NB4 (cell line): ENCODE results near the gene JOSD1.
A peak's percentile ranks its signal among the peaks of the same experiment; 100 is the strongest.
"Not testable (repeated sequence)": the region's sequence is repeated elsewhere in the genome, so short reads cannot be mapped to it uniquely, and the experiment has no call there.

ENCODE experiments used
- DNase-seq: peaks from one replicate; pipeline ENCODE4 v3.0.0; 2010; ENCODE audit warnings: low read depth
- H3K4me3 ChIP-seq: one replicate; pipeline ENCODE4 v1.5.1; 2011; ENCODE audit warnings: mild to moderate bottlenecking, low read depth, low read length, moderate library complexity
- CTCF ChIP-seq: IDR thresholded peaks from one replicate; pipeline ENCODE4 v1.5.1; 2012; ENCODE audit warnings: low read depth, low read length
- MAX ChIP-seq: IDR thresholded peaks from 2 replicates; pipeline ENCODE4 v1.6.1; 2011; ENCODE audit warnings: low read depth, low read length
- MYC ChIP-seq: IDR thresholded peaks from 2 replicates; pipeline ENCODE4 v1.6.1; 2011; ENCODE audit warnings: low read depth, low read length
- POLR2A ChIP-seq: IDR thresholded peaks from 2 replicates; pipeline ENCODE4 v1.6.1; 2011; ENCODE audit warnings: mild to moderate bottlenecking; ENCODE audit not compliant: insufficient read length; ENCODE audit errors: extremely low read depth

The JOSD1 gene

GRCh38 chr22:38653741-38654140 is 47.0 kb downstream of the JOSD1 start:
- H3K4me3 ChIP-seq, result no peak overlapping the region
- no peak for TF ChIP-seq POLR2A
- no peak for TF ChIP-seq CTCF
- TF ChIP-seq MYC, result no peak
- TF ChIP-seq MAX, result no peak

GRCh38 chr22:38652859-38653258 is 47.9 kb downstream of the JOSD1 start:
- TF ChIP-seq POLR2A (no peak), CTCF (no peak), MAX (no peak), MYC (no peak)
- H3K4me3 ChIP-seq, result no peak overlapping the region
- no peak for DNase-seq

More at GRCh38 chr22:38653741-38654140, 47.0 kb downstream of the JOSD1 start:
- DNase-seq, result no peak

- TF ChIP-seq POLR2A (no peak), MAX (no peak), CTCF (no peak), MYC (no peak)
- no peak for DNase-seq
- H3K4me3 ChIP-seq, result no peak overlapping the region
Observed at GRCh38 chr22:38649841-38650522, 50.8 kb downstream of the JOSD1 start.

GRCh38 chr22:38645430-38645829 is 55.3 kb downstream of the JOSD1 start:
- TF ChIP-seq CTCF (no peak), POLR2A (no peak), MAX (no peak), MYC (no peak)
- H3K4me3 ChIP-seq, result no peak overlapping the region
- peak; percentile 39 for DNase-seq

- H3K4me3 ChIP-seq, DNase-seq: not testable (repeated sequence)
Observed at GRCh38 chr22:38644245-38644644, 56.5 kb downstream of the JOSD1 start.

- no peak overlapping the region for H3K4me3 ChIP-seq
- TF ChIP-seq CTCF, result no peak
- DNase-seq, result no peak
Observed at GRCh38 chr22:38641476-38642040, 59.2 kb downstream of the JOSD1 start.

- DNase-seq, result no peak
- TF ChIP-seq MAX, result no peak
- TF ChIP-seq CTCF, result no peak
- TF ChIP-seq MYC, result no peak
- TF ChIP-seq POLR2A, result no peak
- no peak overlapping the region for H3K4me3 ChIP-seq
Observed at GRCh38 chr22:38638728-38639127, 62.0 kb downstream of the JOSD1 start.
